Measurements from ENCODE around the gene EIF3A. TPM values are rescaled to one million over a fixed set of nuclear protein-coding genes. Genes with fewer than 3 reads are reported as not detected.

Gene EIF3A
- total and polyA plus RNA-seq, 9 of the 15 experiments (the other 6 are each of a cell fraction or from before 2014, with no cell fraction given) = 19.6 to 163 (median 102) TPM

DNA sequence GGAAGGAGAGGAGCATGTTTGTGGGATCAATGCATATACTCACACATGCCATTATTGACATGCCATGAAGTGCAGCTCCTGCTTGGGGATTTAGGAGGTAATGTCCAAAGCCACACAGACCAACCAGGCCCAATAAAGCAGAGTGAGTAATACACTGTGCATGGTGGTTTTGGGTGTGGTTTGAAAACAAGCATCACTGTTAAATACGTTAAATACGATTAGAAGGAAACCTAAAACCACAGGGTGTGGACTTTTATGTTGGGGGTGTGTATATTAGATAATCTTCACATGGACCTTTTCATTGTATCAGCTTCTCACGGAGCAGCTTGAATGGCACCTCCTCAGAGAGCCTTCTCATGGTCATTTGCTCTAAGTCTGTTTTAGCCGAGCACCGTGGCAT is 10.4 kb upstream of the EIF3A start (continued):
- TF ChIP-seq RFX5 (IDR thresholded peaks at IDR 0.05; ENCODE audit: low read depth, low read length) (no peak), TBL1XR1 (IDR thresholded peaks at IDR 0.05; ENCODE audit: low read length in 2 of 2) (no peak), TBP (optimal IDR thresholded peaks at IDR 0.05; ENCODE audit: low read depth, low read length) (peak; percentile 13), CTBP1 (IDR thresholded peaks at IDR 0.05; ENCODE audit: borderline replicate concordance) (peak; percentile 52; the same call in 1 of the 2 replicates), KAT2B (IDR thresholded peaks at IDR 0.05; ENCODE audit: low read depth, low read length) (no peak), EP400 (IDR thresholded peaks at IDR 0.05) (0 out of 2 replicates have a peak, but pooled peaks have one; percentile 23), KDM1A (IDR thresholded peaks at IDR 0.05) (peak; percentile 66 to 76; a peak in 3 of 4 replicates), FOXK2 (conservative IDR thresholded peaks at IDR 0.05 in 1 of 2, IDR thresholded peaks at IDR 0.05 in 1 of 2; ENCODE audit: low read depth in 2 of 2) (peak; percentile 74 to 87; a peak in 3 of 4 replicates), E2F3 (CRISPR knock-in tag; IDR thresholded peaks at IDR 0.05) (no peak)
- TF ChIP-seq, protein P1, sequence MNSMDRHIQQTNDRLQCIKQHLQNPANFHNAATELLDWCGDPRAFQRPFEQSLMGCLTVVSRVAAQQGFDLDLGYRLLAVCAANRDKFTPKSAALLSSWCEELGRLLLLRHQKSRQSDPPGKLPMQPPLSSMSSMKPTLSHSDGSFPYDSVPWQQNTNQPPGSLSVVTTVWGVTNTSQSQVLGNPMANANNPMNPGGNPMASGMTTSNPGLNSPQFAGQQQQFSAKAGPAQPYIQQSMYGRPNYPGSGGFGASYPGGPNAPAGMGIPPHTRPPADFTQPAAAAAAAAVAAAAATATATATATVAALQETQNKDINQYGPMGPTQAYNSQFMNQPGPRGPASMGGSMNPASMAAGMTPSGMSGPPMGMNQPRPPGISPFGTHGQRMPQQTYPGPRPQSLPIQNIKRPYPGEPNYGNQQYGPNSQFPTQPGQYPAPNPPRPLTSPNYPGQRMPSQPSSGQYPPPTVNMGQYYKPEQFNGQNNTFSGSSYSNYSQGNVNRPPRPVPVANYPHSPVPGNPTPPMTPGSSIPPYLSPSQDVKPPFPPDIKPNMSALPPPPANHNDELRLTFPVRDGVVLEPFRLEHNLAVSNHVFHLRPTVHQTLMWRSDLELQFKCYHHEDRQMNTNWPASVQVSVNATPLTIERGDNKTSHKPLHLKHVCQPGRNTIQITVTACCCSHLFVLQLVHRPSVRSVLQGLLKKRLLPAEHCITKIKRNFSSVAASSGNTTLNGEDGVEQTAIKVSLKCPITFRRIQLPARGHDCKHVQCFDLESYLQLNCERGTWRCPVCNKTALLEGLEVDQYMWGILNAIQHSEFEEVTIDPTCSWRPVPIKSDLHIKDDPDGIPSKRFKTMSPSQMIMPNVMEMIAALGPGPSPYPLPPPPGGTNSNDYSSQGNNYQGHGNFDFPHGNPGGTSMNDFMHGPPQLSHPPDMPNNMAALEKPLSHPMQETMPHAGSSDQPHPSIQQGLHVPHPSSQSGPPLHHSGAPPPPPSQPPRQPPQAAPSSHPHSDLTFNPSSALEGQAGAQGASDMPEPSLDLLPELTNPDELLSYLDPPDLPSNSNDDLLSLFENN (IDR thresholded peaks at IDR 0.05; ENCODE audit: low read depth in 2 of 2, low read length in 2 of 2) = peak in 1 of 2 experiments; percentile 22; a peak in 1 of 4 replicates
- TF ChIP-seq, protein P2, sequence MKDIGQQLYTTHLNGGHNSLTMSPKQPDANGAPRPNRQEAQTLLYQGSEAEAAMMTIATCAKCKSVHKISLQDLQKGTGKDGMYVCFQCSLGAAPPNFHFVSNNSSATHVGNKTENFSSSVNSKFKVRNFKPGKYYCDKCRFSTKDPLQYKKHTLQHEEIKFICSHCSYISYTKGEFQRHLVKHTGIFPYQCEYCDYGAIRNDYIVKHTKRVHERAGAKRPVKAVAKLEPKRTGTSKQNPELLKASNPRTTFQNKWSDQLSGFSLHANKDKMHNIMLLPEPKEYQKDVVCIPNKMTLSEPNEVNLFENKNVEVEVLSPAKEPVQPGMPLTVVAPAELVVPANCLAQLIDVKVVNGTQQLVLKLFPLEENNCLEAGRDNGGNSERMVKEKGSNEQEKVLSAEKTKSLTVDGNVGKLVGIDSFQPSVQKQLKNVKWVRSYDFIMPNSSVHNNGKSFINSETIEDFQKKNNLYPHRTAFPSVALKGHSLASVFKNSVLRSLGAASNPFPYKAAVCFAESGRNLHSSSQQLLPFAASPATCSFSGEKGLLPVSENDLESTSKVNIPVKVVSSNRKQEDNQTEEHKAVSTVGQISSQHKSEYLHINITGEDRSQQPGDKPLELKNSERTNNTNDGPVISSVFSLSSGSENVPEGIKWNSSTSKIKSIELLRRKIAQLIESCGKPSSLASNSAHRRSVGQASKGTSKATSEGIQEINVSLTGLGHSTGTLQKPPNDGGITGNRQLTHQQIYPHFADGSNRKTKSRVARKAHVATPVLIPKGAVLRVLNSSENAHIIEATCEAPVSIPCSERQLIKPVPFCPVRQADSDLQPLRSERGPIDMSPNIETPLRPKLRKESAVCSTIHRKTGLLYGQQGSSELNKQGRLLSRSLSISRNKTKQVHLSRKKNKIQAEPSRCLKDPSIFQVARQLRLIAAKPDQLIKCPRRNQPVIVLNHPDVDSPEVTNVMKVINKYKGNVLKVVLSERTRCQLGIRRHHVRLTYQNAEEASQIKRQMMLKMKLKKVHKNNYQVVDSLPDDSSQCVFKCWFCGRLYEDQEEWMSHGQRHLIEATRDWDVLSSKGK (CRISPR knock-in tag; IDR thresholded peaks at IDR 0.05) = no peak

All from K562 (cell line).